Activated T-cell treated with anti-CD3 and anti-CD28 coated beads for 4 hours (primary cell): ENCODE measurements around the gene PRR19.

Source experiments
- DNase-seq: peaks from one replicate; pipeline ENCODE4 v3.0.0-alpha.2; 2020

Gene PRR19

DNA sequence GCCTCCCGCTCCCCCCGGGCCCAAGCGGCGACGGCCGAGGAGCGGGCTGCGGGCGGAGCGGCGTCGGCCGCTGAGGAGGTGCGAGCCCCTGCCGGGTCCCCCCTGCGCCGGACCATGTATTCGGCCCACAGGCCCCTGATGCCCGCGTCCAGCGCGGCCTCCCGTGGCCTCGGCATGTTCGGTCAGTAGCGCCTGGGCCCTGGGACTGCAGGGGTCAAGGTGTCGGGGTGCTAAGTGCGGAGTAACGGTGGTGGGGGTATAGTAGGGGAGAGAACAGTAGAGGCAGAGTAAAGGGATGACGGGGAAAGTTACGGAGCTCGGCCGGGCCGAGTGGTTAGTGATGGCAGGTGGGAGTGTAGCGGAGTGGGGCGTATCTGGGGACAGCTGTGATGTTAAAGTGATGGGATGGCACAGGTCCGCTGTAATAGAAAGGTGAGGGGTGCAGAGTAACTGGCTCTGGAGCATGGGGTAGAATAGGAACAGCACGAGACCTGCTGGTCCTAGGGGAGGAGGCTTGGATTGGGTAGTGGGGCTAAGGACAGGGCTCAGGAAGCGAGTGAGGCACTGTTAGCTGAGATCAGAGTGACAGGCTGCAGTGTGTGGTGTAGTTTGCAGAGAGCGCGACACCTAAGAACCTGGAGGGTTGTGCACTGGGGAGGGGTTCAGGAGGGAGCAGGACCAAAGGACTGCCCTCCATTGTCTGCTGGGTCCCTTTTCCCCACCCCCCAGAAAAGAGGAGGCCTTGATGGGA, 17.2 kb upstream of the PRR19 start:
- no peak for DNase-seq

DNA sequence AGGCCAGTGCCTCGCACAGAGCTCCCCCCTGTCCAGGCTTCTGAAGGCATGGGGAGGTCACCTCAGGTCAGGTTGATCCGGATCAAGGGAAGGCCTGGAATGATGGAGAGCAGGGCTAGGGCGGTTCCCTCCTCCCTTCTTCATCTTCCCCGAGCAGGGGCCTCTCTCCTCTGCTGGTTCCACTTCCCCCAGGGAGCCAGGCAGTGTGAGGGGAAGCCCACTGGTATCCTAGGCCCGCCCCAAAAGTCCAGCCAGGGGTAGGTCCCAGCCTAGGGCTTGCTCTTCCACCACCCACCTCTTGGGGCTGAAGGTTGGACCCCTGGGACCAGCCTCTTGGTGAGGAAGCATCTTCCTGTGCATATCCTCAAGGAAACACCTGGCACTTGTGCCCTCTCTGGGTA, 16.4 kb upstream of the PRR19 start:
- DNase-seq, result no peak

DNA sequence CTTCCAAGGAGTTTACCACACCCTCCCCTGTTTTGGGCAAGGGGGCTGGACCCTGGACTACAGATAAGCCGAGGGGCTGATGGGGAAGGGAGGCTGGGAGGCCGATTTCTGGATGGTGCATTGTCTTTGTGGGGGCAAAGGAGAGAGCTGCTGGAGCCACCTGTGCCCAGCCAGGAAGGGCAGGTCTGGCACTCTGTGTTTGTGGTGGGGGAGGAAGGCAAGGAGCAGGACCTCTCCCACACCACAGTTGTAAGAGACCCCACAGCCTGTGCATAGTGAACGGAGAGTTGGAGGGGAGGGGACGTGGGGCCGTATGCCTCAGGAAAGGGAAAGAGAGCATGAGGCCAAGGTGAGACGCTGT, 16.0 kb upstream of the PRR19 start:
- DNase-seq, result no peak

DNA sequence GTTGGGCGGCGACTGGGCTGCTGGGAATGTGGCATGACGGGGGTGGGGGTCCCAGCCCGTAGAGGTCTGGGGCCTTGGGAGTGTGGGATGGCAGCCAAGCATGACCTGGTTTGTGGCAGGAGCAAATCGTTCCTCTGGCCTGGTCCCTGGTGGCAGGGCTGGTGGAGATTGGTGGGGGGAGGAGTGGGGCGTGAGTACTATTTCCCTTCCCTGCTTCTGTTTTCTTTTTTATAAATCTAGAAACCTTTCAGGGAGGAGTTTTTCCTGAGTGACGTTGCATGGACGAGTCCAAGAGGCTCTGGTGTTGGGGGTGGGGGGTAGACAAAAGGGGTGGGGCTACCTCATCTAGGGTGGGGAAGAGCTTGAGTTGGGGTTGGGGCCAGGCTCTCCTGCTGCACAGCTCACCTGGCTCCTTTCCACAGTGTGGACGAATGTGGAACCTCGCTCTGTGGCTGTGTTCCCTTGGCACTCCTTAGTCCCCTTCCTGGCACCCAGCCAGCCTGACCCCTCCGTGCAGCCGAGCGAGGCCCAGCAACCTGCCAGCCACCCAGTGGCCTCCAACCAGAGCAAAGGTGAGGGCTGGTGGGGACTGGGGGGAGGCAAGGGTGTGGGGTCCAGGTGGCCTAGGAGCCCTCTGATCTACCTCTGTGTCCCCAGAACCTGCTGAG, 15.4 kb upstream of the PRR19 start:
- no peak for DNase-seq

DNA sequence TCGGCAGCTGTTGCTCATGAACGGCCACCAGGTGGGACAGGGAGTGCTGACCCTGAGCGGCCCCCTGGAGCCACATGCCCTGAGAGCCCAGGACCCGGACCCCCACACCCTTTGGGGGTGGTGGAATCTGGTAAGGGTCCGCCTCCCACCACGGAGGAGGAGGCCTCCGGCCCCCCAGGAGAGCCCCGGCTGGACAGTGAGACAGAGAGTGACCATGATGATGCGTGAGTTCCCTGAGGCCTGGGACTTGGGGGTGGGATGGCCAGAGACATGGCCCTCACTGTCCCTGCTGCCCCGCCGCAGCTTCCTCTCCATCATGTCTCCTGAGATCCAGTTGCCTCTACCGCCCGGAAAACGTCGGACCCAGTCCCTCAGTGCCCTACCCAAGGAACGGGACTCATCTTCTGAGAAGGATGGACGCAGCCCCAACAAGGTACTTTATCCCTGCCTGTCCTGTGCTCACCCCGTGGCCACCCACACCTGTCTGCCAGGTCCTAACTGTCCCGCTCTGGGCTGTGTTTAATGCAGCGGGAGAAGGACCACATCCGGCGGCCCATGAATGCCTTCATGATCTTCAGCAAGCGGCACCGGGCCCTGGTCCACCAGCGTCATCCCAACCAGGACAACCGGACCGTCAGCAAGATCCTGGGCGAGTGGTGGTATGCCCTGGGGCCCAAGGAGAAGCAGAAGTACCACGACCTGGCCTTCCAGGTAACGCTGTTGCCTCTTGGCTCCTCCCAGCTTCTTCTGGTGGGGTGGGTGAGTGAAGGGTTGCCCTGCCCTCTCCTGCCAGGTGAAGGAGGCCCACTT, 14.7 kb upstream of the PRR19 start:
- no peak for DNase-seq

DNA sequence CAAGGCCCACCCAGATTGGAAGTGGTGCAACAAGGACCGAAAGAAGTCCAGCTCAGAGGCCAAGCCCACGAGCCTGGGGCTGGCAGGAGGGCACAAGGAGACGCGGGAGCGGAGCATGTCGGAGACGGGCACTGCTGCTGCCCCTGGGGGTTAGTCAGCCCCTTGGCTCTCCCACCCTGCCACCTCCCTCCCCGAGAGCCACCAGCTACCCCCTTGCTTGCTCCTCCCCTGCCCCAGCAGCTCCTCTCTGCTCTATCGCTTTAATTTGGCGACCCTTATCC, 14.2 kb upstream of the PRR19 start:
- DNase-seq, result no peak

DNA sequence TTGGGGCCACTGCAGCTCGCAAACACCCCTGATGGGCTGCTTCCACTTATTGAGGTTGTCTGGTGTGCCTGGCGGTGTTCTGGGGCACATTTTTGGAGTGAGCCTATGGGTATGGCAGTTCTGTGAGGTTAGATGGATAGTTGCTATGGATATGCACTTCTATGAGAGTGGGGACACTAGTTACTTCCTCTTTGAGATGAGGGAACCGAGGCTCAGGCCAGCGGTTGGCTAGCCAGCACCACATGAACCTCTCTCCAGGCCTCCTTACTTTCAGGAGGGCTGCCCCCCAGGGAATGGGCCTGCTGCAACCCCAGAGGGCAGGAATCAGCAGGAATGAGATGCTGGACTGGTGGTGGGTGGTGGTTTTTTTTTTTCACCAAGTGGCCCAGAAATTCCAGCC, 13.5 kb upstream of the PRR19 start:
- DNase-seq, result no peak

DNA sequence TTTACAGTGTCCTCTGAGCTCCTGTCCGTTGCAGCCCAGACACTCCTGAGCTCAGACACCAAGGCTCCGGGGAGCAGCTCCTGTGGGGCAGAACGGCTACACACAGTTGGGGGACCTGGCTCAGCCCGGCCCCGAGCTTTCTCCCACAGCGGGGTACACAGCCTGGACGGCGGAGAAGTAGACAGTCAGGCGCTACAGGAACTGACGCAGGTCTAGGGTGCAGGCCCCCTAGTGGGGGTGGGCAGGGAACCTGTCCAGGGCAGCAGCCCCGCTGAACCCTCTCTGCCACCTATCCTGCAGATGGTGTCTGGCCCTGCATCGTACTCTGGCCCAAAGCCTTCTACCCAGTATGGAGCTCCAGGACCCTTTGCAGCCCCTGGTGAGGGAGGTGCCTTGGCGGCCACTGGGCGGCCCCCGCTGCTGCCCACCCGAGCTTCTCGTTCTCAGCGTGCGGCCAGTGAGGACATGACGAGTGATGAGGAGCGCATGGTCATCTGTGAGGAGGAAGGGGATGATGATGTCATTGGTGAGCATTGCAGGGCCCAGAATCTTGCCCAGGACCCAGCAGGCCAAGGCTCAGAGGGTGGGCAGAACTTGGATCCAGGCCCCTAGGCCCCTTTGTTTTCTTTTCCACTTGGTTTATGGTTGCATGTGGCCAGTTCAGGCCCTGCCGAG, 12.9 kb upstream of the PRR19 start:
- DNase-seq, result no peak

DNA sequence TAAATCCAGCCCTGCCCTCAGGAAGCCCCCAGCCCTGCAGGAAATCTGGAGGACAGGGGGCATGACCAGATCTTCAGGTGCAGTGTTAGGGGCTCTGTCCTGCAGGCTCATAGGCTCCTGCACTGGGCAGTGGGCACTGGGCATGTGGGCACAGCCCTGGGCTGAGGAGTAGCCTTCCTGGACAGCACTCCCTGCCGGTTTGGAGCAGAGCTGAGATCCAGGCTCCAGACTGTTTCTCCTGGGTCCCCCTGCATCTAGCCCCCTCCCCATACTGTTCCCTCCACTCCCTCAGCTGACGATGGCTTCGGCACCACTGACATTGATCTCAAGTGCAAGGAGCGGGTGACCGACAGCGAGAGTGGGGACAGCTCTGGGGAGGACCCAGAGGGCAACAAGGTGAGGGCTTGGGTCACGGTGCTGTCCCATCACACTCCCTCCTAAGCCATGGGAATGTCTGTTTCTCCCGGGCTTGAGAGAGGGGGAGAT, 12.3 kb upstream of the PRR19 start:
- DNase-seq, result no peak

DNA sequence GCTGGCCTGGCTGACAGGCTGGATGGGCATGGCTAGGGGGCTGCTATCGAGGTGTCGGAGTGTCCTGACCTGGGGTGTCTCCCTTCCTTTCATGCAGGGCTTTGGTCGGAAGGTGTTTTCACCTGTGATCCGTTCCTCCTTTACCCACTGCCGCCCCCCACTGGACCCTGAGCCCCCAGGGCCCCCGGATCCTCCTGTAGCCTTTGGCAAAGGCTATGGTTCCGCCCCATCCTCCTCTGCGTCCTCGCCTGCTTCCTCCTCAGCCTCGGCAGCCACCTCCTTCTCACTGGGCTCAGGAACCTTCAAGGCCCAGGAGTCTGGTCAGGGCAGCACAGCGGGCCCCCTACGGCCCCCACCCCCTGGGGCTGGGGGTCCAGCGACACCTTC, 11.8 kb upstream of the PRR19 start:
- no peak for DNase-seq

DNA sequence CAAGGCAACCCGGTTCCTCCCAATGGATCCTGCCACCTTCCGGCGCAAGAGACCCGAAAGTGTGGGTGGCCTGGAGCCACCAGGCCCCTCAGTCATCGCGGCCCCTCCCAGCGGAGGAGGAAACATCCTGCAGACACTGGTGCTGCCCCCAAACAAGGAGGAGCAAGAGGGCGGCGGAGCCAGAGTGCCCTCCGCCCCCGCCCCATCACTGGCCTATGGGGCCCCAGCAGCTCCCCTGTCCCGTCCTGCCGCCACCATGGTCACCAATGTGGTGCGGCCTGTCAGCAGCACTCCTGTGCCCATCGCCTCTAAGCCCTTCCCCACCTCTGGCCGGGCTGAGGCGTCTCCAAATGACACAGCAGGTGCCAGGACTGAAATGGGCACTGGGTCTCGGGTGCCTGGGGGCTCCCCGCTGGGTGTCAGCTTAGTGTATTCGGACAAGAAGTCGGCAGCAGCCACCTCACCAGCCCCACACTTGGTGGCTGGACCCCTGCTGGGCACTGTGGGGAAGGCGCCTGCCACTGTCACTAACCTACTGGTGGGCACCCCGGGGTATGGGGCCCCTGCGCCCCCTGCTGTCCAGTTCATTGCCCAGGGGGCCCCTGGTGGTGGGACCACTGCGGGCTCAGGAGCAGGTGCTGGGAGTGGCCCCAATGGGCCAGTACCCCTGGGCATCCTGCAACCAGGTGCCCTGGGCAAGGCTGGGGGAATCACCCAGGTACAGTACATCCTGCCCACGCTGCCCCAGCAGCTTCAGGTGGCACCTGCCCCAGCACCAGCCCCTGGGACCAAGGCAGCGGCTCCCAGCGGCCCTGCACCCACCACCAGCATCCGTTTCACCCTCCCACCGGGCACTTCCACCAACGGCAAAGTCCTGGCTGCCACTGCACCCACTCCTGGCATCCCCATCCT, 11.2 kb upstream of the PRR19 start:
- peak; percentile 43 for DNase-seq

DNA sequence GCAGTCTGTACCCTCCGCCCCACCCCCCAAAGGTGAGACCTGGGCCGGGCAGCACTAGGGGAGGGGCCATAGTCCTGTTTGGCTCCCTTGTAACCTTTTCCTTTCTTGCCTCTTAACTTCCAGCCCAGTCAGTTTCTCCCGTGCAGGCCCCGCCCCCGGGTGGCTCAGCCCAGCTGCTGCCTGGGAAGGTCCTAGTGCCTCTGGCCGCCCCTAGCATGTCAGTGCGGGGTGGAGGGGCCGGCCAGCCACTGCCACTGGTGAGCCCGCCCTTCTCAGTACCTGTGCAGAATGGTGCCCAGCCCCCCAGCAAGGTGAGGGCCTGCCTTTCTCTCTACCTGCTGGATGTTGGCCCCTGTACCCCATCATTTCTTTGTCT, 10.5 kb upstream of the PRR19 start:
- no peak for DNase-seq

DNA sequence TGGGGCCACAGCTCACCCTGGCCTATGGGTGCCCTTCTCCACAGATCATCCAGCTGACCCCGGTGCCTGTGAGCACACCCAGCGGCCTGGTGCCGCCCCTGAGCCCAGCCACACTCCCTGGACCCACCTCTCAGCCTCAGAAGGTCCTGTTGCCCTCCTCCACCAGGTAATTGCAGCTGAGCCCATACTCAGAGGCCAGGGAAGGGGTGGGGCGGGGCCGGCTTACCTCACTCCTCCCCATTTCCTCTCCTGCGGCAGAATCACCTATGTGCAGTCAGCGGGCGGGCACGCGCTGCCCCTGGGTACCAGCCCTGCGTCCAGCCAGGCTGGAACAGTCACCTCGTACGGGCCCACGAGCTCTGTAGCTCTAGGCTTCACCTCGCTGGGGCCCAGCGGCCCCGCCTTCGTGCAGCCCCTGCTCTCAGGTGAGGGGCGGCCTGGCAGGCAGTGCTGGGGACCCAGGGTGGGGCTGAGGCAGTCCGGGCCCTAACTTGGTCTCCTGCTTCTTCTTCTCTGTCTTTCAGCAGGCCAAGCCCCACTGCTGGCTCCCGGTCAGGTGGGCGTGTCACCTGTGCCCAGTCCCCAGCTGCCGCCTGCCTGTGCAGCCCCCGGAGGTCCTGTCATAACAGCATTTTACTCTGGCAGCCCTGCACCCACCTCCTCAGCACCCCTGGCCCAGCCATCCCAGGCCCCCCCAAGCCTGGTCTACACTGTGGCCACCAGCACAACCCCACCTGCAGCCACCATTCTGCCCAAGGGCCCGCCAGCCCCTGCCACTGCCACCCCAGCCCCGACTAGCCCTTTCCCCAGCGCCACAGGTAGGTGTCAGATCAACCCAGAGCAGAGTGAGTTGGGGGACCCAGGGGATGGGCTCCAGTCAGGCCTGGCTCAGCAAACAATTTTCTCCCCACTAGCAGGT, 9.6 kb upstream of the PRR19 start:
- DNase-seq, result no peak

DNA sequence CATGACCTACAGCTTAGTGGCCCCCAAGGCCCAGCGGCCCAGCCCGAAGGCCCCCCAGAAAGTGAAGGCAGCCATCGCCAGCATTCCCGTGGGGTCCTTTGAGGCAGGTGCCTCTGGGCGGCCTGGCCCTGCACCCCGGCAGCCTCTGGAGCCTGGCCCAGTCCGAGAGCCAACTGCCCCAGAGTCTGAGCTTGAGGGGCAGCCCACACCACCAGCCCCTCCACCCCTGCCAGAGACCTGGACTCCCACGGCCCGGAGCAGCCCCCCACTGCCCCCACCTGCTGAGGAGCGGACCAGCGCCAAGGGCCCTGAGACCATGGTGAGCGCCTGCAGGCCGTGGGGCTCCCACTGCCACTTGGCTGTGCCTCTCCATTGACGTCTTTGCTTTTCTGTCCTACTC, 9.0 kb upstream of the PRR19 start:
- no peak for DNase-seq

DNA sequence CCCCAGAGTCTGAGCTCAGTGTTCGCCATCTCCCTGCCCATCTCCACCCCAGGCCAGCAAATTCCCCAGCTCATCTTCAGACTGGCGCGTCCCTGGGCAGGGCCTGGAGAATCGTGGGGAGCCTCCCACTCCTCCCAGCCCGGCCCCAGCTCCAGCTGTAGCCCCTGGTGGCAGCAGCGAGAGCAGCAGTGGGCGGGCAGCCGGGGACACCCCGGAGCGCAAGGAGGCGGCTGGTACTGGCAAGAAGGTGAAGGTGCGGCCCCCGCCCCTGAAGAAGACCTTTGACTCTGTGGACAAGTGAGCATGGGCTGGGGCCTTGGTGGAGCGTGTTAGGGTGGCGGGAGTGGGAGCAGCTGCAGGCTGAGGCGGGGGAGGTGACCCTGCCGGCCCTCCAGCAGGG, 8.4 kb upstream of the PRR19 start:
- DNase-seq, result no peak

DNA sequence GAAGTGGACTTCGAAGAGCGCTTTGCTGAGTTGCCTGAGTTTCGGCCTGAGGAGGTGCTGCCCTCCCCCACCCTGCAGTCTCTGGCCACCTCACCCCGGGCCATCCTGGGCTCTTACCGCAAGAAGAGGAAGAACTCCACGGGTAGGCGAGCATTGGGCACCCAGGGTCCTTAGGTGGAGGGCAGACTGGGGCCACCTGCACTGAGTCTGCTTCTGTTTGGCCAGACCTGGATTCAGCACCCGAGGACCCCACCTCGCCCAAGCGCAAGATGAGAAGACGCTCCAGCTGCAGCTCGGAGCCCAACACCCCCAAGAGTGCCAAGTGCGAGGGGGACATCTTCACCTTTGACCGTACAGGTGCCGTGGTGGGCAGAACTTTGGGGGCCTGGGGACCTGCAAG, 8.0 kb upstream of the PRR19 start:
- no peak for DNase-seq

DNA sequence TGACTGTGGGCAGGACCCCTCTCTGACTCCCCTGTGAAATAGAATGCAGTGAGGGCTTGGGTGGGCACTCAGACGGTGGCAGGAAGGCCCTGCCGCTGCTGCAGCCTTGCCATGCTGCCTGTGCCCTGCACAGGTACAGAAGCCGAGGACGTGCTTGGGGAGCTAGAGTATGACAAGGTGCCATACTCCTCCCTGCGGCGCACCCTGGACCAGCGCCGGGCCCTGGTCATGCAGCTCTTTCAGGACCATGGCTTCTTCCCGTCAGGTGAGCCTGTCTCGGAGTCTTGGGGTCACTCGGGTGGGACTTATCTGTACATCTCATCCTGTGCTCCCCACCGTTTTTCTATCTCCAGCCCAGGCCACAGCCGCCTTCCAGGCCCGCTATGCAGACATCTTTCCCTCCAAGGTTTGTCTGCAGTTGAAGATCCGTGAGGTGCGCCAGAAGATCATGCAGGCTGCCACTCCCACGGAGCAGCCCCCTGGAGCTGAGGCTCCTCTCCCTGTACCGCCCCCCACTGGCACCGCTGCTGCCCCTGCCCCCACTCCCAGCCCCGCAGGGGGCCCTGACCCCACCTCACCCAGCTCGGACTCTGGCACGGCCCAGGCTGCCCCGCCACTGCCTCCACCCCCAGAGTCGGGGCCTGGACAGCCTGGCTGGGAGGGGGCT, 7.3 kb upstream of the PRR19 start:
- DNase-seq, result no peak

DNA sequence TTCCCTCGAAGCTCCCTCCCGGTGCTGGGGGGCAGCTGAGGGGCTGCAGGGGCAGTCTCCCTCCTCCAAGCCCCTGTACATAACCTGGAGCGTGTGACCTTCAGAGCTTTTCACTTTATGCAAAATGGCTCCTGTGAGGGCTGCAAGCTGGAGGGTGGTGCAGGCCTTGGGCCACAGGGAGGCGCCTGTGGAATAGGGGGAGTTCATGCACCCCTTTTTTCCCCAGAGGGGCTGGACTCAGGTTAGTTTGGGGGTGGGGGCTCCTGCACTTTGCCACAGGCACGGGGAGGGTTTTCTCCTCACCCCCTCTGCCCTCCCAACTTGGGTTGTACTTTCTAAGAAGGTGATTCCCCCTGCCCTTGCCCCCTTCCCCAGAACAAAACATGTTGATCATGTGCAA, 6.6 kb upstream of the PRR19 start:
- DNase-seq, result no peak

DNA sequence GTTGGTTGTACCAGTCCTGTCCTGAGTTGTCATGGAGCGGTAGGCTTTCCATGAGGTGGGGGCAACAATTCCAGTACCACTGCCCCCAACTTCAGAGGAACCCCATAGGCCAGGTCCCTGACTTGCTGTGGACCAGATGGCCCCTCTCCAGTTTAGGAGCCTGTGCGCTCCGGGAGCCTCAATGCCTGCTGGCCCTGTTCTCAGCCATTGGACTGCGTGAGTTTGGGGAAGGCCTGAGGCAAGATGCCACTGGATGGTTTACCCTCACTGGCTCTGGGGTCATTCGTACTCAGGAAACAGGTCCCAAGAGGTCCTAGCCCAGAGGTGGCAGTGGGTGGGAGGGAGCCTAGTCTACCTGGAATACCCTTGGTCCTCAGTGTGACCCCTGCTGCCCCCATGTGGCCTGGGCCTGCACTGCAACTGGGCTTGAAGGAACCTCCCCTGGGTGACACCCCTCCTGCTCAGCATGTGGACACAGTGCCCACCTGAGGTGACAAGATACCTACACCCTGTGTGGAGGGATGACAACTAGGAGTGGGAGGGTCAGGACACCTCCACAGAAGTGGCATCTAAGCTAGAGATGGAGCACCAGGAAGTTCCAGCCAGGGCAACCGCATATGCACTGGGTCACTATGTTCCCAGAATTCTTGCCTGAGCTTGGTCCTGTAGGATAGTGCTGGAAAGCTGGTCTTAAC, 6.0 kb upstream of the PRR19 start:
- DNase-seq, result peak; percentile 93

DNA sequence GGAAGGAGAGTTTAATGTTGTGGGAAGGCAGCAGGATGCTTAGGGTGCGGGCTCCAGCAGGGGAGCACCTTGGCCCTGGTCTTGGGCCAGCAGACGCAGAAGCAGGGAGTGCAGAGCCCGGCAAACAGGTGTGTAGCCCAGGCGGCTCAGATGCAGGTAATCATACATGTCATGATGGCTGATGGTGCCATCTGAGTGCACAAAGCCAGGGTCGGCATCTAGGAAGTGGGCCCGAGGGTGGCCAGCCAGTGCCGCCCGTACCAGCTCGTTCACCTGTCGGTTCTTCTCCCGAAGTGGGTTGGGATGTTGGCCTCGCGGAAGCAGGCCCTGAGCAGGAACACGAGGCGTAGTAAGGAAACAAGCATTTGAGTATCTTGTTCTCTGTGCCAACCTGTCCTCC, 4.9 kb upstream of the PRR19 start:
- DNase-seq, result no peak
